Endodermal cell (in vitro differentiated cells): ENCODE data around the gene PTCRA. TPM values are rescaled to one million over a fixed set of nuclear protein-coding genes. Genes with fewer than 3 reads are reported as not detected.

Experiments
- DNase-seq: peaks from one replicate; pipeline ENCODE4 v3.0.0-alpha.2; 2017
- H3K27ac ChIP-seq: 2 replicates; pipeline ENCODE4 v1.5.1; 2013; ENCODE audit warnings: mild to moderate bottlenecking, low read depth, low read length, moderate library complexity
- H3K27me3 ChIP-seq: 2 replicates; pipeline ENCODE4 v1.6.1; 2013; ENCODE audit warnings: mild to moderate bottlenecking, low read length, moderate library complexity; ENCODE audit not compliant: insufficient read depth, control insufficient read depth, poor library complexity, severe bottlenecking
- H3K36me3 ChIP-seq: 2 replicates; pipeline ENCODE4 v1.7.0; 2013; ENCODE audit warnings: mild to moderate bottlenecking, low read length, moderate library complexity; ENCODE audit not compliant: control insufficient read depth, insufficient read depth
- H3K4me1 ChIP-seq: one replicate; pipeline ENCODE4 v1.7.0; 2013; ENCODE audit warnings: low read length; ENCODE audit not compliant: control insufficient read depth, insufficient read depth
- H3K4me3 ChIP-seq: 2 replicates; pipeline ENCODE4 v1.5.1; 2013; ENCODE audit warnings: mild to moderate bottlenecking, low read length, moderate library complexity
- H3K9ac ChIP-seq: 2 replicates; pipeline ENCODE4 v1.6.1; 2013; ENCODE audit warnings: mild to moderate bottlenecking, low read length, moderate library complexity; ENCODE audit not compliant: poor library complexity, severe bottlenecking; ENCODE audit errors: extremely low read depth
- H3K9me3 ChIP-seq: 2 replicates; pipeline ENCODE4 v1.6.1; 2013; ENCODE audit warnings: mild to moderate bottlenecking, low read length, moderate library complexity; ENCODE audit not compliant: control insufficient read depth
- H3K27ac Mint-ChIP-seq: 2 replicates; pipeline ENCODE4 v1.8.0; 2020; ENCODE audit warnings: mixed read lengths
- H3K27me3 Mint-ChIP-seq: 2 replicates; pipeline ENCODE4 v1.8.0; 2021; ENCODE audit warnings: mild to moderate bottlenecking, mixed read lengths; ENCODE audit not compliant: insufficient read depth
- H3K36me3 Mint-ChIP-seq: 2 replicates; pipeline ENCODE4 v1.8.0; 2020; ENCODE audit warnings: low read depth, mixed read lengths
- H3K4me1 Mint-ChIP-seq: 2 replicates; pipeline ENCODE4 v1.8.0; 2020; ENCODE audit warnings: mixed read lengths
- H3K4me3 Mint-ChIP-seq: 2 replicates; pipeline ENCODE4 v1.8.0; 2020; ENCODE audit warnings: mild to moderate bottlenecking, moderate library complexity, mixed read lengths
- H3K9me3 Mint-ChIP-seq: 2 replicates; pipeline ENCODE4 v1.8.0; 2020; ENCODE audit warnings: mild to moderate bottlenecking, mixed read lengths
- CTCF ChIP-seq: fragments of 200-600 bp; sonication (generic); conservative IDR thresholded peaks from 2 replicates; pipeline ENCODE4 v1.5.0; 2021; ENCODE audit warnings: antibody characterized with exemption, mild to moderate bottlenecking
- WGBS, 2 experiments: methylation state at CpG; one replicate each; pipeline versions ENCODE4 v1.1.5 to v1.1.7; 2013; ENCODE audit warnings: missing lambda C conversion rate in 2 of 2, mixed read lengths in 1 of 2; ENCODE audit not compliant: insufficient coverage in 1 of 2, insufficient read length in 1 of 2; 5-methylcytosine and 5-hydroxymethylcytosine counted together
- total RNA-seq, 2 donors: library from RNA; stranded (reverse); fragmentation: NEBNext Ultra II Directional in 1 of 2; extraction: Animal tissue kit (Norgen Biotek cat#: 25700) in 1 of 2; gene quantifications; 2 replicates in 1 of 2; 3 replicates in 1 of 2; pipeline ENCODE4 v1.2.1, GENCODE V29; 2021

PTCRA gene
- total RNA-seq, 2 donors from 2014 or later, result not detected

- Mint-ChIP-seq H3K4me3 (no peak overlapping the region), H3K4me1 (peaks cover 6% of the 10 kb centered on the region), H3K9me3 (no peaks in the 10 kb centered on the region), H3K27me3 (peaks cover 33% of the 10 kb centered on the region), H3K36me3 (peaks cover 29% of the 10 kb centered on the region), H3K27ac (no peak overlapping the region)
- no peak for DNase-seq
- Histone ChIP-seq H3K36me3 (no peaks in the 10 kb centered on the region), H3K4me3 (no peak overlapping the region), H3K9ac (no peak overlapping the region), H3K27ac (no peak overlapping the region), H3K27me3 (peaks cover 28% of the 10 kb centered on the region), H3K4me1 (no peaks in the 10 kb centered on the region), H3K9me3 (no peaks in the 10 kb centered on the region)
- WGBS, 2 experiments, result 67 to 93% methylated on average over 2 to 13 of the region's 13 CpGs
- no peak for TF ChIP-seq CTCF
Observed at GRCh38 chr6:42962502-42963178, 46.8 kb downstream of the PTCRA start.

GRCh38 chr6:42963179-42963854 lies 47.5 kb downstream of the PTCRA start:
- Histone ChIP-seq H3K36me3 (no peaks in the 10 kb centered on the region), H3K9ac (no peak overlapping the region), H3K4me3 (no peak overlapping the region), H3K27me3 (peaks cover 28% of the 10 kb centered on the region), H3K9me3 (no peaks in the 10 kb centered on the region), H3K4me1 (no peaks in the 10 kb centered on the region), H3K27ac (no peak overlapping the region)
- Mint-ChIP-seq H3K27me3 (peaks cover 31% of the 10 kb centered on the region), H3K27ac (no peak overlapping the region), H3K36me3 (peaks cover 31% of the 10 kb centered on the region), H3K4me1 (peaks cover 6% of the 10 kb centered on the region), H3K4me3 (no peak overlapping the region), H3K9me3 (no peaks in the 10 kb centered on the region)
- no peak for DNase-seq
- WGBS, 2 experiments, result 84 to 94% methylated on average over 5 to 12 of the region's 12 CpGs
- TF ChIP-seq CTCF, result no peak

GRCh38 chr6:42963855-42964605 lies 48.2 kb downstream of the PTCRA start:
- Histone ChIP-seq H3K9me3 (no peaks in the 10 kb centered on the region), H3K27ac (no peak overlapping the region), H3K4me1 (no peaks in the 10 kb centered on the region), H3K4me3 (no peak overlapping the region), H3K9ac (no peak overlapping the region), H3K36me3 (no peaks in the 10 kb centered on the region), H3K27me3 (peaks cover 24% of the 10 kb centered on the region)
- peaks cover 6% of the 10 kb centered on the region for H3K4me1 Mint-ChIP-seq
- H3K36me3 Mint-ChIP-seq, result peaks cover 33% of the 10 kb centered on the region
- 77 to 100% methylated on average over 2 to 9 of the region's 9 CpGs for WGBS, 2 experiments
- no peaks in the 10 kb centered on the region for H3K9me3 Mint-ChIP-seq
- peak; percentile 96 for DNase-seq
- TF ChIP-seq CTCF, result peak; percentile 70
- no peak overlapping the region for H3K4me3 Mint-ChIP-seq
- H3K27me3 Mint-ChIP-seq, result peaks cover 26% of the 10 kb centered on the region
- no peak overlapping the region for H3K27ac Mint-ChIP-seq
